Measurements from ENCODE around the gene LRG1.

LRG1 gene

DNA sequence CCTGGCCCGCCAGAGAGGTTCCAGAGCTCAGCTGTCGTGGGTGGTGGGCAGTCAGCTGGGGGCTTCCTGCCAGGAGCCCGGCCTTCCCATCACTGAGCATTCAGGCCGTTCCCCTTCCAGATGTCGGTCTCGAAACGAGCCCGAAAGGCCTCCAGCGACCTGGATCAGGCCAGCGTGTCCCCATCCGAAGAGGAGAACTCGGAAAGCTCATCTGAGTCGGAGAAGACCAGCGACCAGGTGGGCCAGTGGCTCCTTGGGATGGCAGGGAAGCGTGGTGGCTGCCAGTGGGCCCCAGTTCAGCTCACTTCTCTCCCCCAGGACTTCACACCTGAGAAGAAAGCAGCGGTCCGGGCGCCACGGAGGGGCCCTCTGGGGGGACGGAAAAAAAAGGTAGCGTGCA is 48.4 kb downstream of the LRG1 start:
- no peak for DNase-seq

DNA sequence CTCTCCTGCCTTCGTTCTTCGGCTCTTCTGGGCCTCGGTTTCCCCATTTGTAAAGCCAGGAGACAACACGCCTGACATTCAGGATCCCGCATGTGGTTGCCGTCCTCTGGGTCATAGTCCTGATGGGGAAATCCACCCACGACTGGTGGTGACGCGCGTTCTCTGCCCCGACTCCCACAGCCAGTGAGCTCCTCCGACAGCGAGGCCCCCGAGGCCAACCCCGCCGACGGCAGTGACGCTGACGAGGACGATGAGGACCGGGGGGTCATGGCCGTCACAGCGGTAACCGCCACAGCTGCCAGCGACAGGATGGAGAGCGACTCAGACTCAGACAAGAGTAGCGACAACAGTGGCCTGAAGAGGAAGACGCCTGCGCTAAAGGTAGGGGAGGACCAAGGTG is 51.3 kb downstream of the LRG1 start:
- no peak for DNase-seq

DNA sequence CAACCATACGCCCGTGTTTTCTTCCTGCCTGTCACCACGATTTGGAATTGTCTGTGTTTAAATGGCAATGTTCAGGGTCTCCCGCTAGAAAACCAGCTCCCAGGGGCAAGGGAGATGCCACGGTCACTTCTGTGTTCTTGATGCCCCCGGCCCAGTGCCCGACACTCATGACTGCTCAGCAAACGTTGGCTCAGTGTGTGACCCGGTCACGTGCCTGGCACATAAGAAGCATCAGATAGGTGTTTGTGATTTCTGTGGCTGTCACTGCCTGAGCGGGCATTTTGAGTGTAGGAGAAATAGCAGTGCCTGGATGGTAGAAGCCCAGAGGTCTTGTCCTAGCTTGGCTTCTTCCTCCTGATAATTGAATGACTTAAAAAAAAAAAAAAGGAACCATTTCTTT is 52.3 kb downstream of the LRG1 start:
- no peak for DNase-seq

Data from KG1 (cell line).